Measurements from ENCODE around the gene PFDN5. TPM values are rescaled to one million over a fixed set of nuclear protein-coding genes. Genes with fewer than 3 reads are reported as not detected.

Gene PFDN5
- total RNA-seq (2022; extraction: Qiagen RNA extraction; ENCODE audit: low read depth): 469 to 596 TPM (median 550 TPM) in 5 replicates

GRCh38 chr12:53295070-53295890 lies at the start of gene PFDN5:
PFDN5 (plus strand) TSS chr12:53295542; CDS start chr12:53295568, 26 bp downstream.

GRCh38 chr12:53267999-53268629 lies 27.2 kb upstream of the PFDN5 start, which contains the start of gene ESPL1:
ESPL1 (plus strand) TSS chr12:53268299; CDS start chr12:53268767, 468 bp downstream.

GRCh38 chr12:53299454-53300180 lies 4.3 kb downstream of the PFDN5 start, which contains the start of gene MYG1:
MYG1 (plus strand) TSS chr12:53299695; CDS start chr12:53299738, 43 bp downstream.

GRCh38 chr12:53336181-53336681 lies 40.9 kb downstream of the PFDN5 start, which contains the start of gene SP7:
SP7 (minus strand) TSS chr12:53336354; CDS start chr12:53335646, 708 bp downstream.

Other genes starting within 250 kb of the PFDN5 start
- 10.0 to 20.4 TPM (median 17.8 TPM) in 5 replicates for gene TNS2, start 245.5 kb upstream of the PFDN5 start, total RNA-seq (2022; extraction: Qiagen RNA extraction; ENCODE audit: low read depth)
- 32.4 to 37.0 TPM (median 36.1 TPM) in 5 replicates for gene SPRYD3, start 216.2 kb upstream of the PFDN5 start, total RNA-seq (2022; extraction: Qiagen RNA extraction; ENCODE audit: low read depth)
- 148 to 244 TPM (median 232 TPM) in 5 replicates for gene IGFBP6, start 197.9 kb upstream of the PFDN5 start, total RNA-seq (2022; extraction: Qiagen RNA extraction; ENCODE audit: low read depth)
- 0.15 to 0.29 TPM (median 0.23 TPM) in 5 replicates for gene SOAT2, start 192.1 kb upstream of the PFDN5 start, total RNA-seq (2022; extraction: Qiagen RNA extraction; ENCODE audit: low read depth)
- 14.0 to 18.9 TPM (median 16.7 TPM) in 5 replicates for gene ZNF740, start 114.8 kb upstream of the PFDN5 start, total RNA-seq (2022; extraction: Qiagen RNA extraction; ENCODE audit: low read depth)
- 4.7 to 6.9 TPM (median 5.4 TPM) in 5 replicates for gene CSAD, start 114.6 kb upstream of the PFDN5 start, total RNA-seq (2022; extraction: Qiagen RNA extraction; ENCODE audit: low read depth)
- gene ITGB7, start 88.3 kb upstream of the PFDN5 start, total RNA-seq (2022; extraction: Qiagen RNA extraction; ENCODE audit: low read depth): 0.23 to 0.59 TPM (median 0.45 TPM) in 5 replicates
- 22.0 to 29.7 TPM (median 26.0 TPM) in 5 replicates for gene RARG, start 63.3 kb upstream of the PFDN5 start, total RNA-seq (2022; extraction: Qiagen RNA extraction; ENCODE audit: low read depth)
- gene ESPL1, start 27.2 kb upstream of the PFDN5 start, total RNA-seq (2022; extraction: Qiagen RNA extraction; ENCODE audit: low read depth): 15.6 to 22.5 TPM (median 18.2 TPM) in 5 replicates
- gene MYG1, start 4.2 kb downstream of the PFDN5 start, total RNA-seq (2022; extraction: Qiagen RNA extraction; ENCODE audit: low read depth): 74.9 to 114 TPM (median 93.0 TPM) in 5 replicates
- gene AAAS, start 26.1 kb downstream of the PFDN5 start, total RNA-seq (2022; extraction: Qiagen RNA extraction; ENCODE audit: low read depth): 73.4 to 84.3 TPM (median 77.9 TPM) in 5 replicates
- gene SP7, start 40.8 kb downstream of the PFDN5 start, total RNA-seq (2022; extraction: Qiagen RNA extraction; ENCODE audit: low read depth): not detected in 5 replicates
- gene SP1, start 84.6 kb downstream of the PFDN5 start, total RNA-seq (2022; extraction: Qiagen RNA extraction; ENCODE audit: low read depth): 16.0 to 26.2 TPM (median 24.0 TPM) in 5 replicates
- gene AMHR2, start 128.3 kb downstream of the PFDN5 start, total RNA-seq (2022; extraction: Qiagen RNA extraction; ENCODE audit: low read depth): 1.1 to 2.8 TPM (median 1.6 TPM) in 5 replicates
- 298 to 414 TPM (median 381 TPM) in 5 replicates for gene PRR13, start 146.2 kb downstream of the PFDN5 start, total RNA-seq (2022; extraction: Qiagen RNA extraction; ENCODE audit: low read depth)
- gene PCBP2, start 156.6 kb downstream of the PFDN5 start, total RNA-seq (2022; extraction: Qiagen RNA extraction; ENCODE audit: low read depth): 621 to 677 TPM (median 657 TPM) in 5 replicates
- 10.7 to 14.9 TPM (median 13.7 TPM) in 5 replicates for gene MAP3K12, start 203.9 kb downstream of the PFDN5 start, total RNA-seq (2022; extraction: Qiagen RNA extraction; ENCODE audit: low read depth)
- gene TARBP2, start 205.7 kb downstream of the PFDN5 start, total RNA-seq (2022; extraction: Qiagen RNA extraction; ENCODE audit: low read depth): 45.4 to 59.2 TPM (median 53.8 TPM) in 5 replicates
- gene NPFF, start 211.9 kb downstream of the PFDN5 start, total RNA-seq (2022; extraction: Qiagen RNA extraction; ENCODE audit: low read depth): not detected in 5 replicates

All from A549 treated with RU486 at 1 μM for 4 hours (cell line).